ENCODE results near the gene PCSK5. TPM values are rescaled to one million over a fixed set of nuclear protein-coding genes. Genes with fewer than 3 reads are reported as not detected.

The PCSK5 gene
- total RNA-seq, 4 donors from 2014 or later: 6.5 to 24.3 (median 12.4) TPM

DNA sequence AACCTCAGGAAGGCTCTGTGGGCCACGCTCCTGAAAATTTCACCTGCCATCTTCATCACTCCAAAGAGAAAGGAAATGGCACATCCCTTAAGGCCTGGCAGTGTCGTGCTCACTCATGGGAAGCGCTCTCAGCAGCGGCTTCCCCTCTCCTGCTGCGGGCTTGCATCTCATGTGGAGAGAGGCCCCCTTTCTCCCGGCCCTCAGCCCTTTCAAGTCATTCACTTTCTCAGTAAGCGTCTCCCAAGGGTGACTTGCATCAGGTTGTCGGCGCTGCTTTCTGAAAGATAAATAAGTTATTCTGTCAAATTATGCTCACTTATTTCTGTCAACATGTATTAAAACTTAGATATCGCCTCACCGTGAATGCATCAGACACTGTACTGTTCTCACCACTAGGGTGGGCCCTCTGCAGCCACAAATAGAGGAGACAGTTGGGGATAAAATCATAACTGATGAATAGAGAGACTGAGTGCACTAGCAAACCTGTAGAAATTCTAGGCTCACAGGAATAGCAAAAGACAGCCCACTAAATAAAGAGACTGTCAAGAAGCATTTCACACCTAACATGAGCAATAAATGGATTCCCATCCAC lies 329.2 kb downstream of the PCSK5 start:
- Histone ChIP-seq H3K36me3 (no peaks in the 10 kb centered on the region), H3K9me3 (no peaks in the 10 kb centered on the region), H3K27ac (no peak overlapping the region), H3K4me1 (no peaks in the 10 kb centered on the region), H3K4me3 (no peak overlapping the region), H3K27me3 (no peaks in the 10 kb centered on the region)
- TF ChIP-seq CTCF (IDR thresholded peaks at IDR 0.05) (no peak), POLR2A (IDR thresholded peaks at IDR 0.05) (no peak)
- intact Hi-C loops (cut with DNase I; ENCODE audit: low total_unique reads): no loop called here
- no peak for DNase-seq

- Histone ChIP-seq H3K9me3 (no peaks in the 10 kb centered on the region), H3K36me3 (no peaks in the 10 kb centered on the region), H3K4me3 (no peak overlapping the region), H3K27ac (no peak overlapping the region), H3K27me3 (no peaks in the 10 kb centered on the region), H3K4me1 (no peaks in the 10 kb centered on the region)
- TF ChIP-seq POLR2A (IDR thresholded peaks at IDR 0.05): no peak
- TF ChIP-seq CTCF (IDR thresholded peaks at IDR 0.05): no peak
- intact Hi-C loops (cut with DNase I; ENCODE audit: low total_unique reads): no loop called here
- DNase-seq: no peak
These were observed 330.9 kb downstream of the PCSK5 start for GRCh38 chr9:76221423-76221822.

GRCh38 chr9:76223749-76224340 lies 333.4 kb downstream of the PCSK5 start:
- no peak for DNase-seq
- intact Hi-C loops (cut with DNase I; ENCODE audit: low total_unique reads): no loop called here
- Histone ChIP-seq H3K27ac (no peak overlapping the region), H3K4me1 (no peaks in the 10 kb centered on the region), H3K9me3 (no peaks in the 10 kb centered on the region), H3K36me3 (no peaks in the 10 kb centered on the region), H3K27me3 (no peaks in the 10 kb centered on the region), H3K4me3 (no peak overlapping the region)
- TF ChIP-seq CTCF (IDR thresholded peaks at IDR 0.05): no peak
- no peak for TF ChIP-seq POLR2A (IDR thresholded peaks at IDR 0.05)

- Histone ChIP-seq H3K4me3 (no peak overlapping the region), H3K27me3 (no peaks in the 10 kb centered on the region)
- no peak for TF ChIP-seq POLR2A (IDR thresholded peaks at IDR 0.05)
- TF ChIP-seq CTCF (IDR thresholded peaks at IDR 0.05): no peak
These were observed 336.7 kb downstream of the PCSK5 start for GRCh38 chr9:76227156-76227555.

GRCh38 chr9:76231001-76231400 lies 340.5 kb downstream of the PCSK5 start:
- DNase-seq: no peak
- H3K27ac ChIP-seq: no peak overlapping the region

More at GRCh38 chr9:76227156-76227555, 336.7 kb downstream of the PCSK5 start:
- H3K4me1 ChIP-seq: no peaks in the 10 kb centered on the region
- intact Hi-C loops (cut with DNase I; ENCODE audit: low total_unique reads): no loop called here
- H3K9me3 ChIP-seq: no peaks in the 10 kb centered on the region
- H3K36me3 ChIP-seq: no peaks in the 10 kb centered on the region
- H3K27ac ChIP-seq: no peak overlapping the region
- DNase-seq: no peak

More at GRCh38 chr9:76231001-76231400, 340.5 kb downstream of the PCSK5 start:
- no peaks in the 10 kb centered on the region for H3K9me3 ChIP-seq
- H3K36me3 ChIP-seq: no peaks in the 10 kb centered on the region
- no peak overlapping the region for H3K4me3 ChIP-seq
- H3K4me1 ChIP-seq: no peaks in the 10 kb centered on the region
- intact Hi-C loops (cut with DNase I; ENCODE audit: low total_unique reads): no loop called here
- TF ChIP-seq POLR2A (IDR thresholded peaks at IDR 0.05) (no peak), CTCF (IDR thresholded peaks at IDR 0.05) (no peak)
- no peaks in the 10 kb centered on the region for H3K27me3 ChIP-seq
